ENCODE measurements around the gene SF3A1.

Gene SF3A1

DNA sequence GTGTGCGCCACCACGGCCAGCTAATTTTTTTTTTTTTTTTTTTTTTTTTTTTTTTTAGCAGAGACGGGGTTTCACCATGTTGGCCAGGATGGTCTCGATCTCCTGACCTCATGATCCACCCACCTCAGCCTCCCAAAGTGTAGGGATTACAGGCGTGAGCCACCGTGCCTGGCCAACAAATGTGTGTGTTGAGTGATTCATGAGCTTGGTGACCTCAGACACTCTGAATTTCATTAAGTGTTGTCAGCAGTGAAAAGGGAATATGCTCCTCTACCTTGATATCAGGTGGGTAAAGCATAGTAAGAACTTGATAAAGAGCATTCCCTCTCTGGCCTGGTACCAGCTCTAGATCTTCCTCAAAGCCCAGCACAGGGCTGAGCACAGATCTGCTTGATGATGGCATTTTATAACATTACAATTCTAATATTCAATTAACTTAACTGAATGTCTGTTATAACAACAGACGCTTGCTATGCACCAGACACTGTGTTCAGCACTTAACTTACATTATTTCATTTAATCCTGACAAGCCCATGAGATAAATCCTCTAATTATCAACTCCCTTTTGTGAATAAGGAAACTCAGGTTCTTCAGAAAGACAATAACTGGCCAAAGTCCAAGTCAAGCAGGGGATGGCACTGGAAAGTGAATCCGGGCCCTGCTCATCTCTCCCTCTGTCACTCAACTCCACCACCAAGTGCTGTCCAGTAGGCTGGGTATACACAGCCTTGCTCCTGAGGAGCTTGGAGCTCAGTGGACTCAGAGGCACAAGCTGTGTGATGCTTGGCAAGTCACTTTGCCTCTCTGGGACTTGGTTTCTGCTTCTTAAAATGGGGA is 42.9 kb downstream of the SF3A1 start:
- H3K27ac ChIP-seq (replicated peaks) = no peak overlapping the region
- no peak for DNase-seq (ENCODE audit: low read depth in 1 of 2, low spot score in 1 of 2)

GRCh38 chr22:30312053-30312452 is 44.6 kb downstream of the SF3A1 start:
- no peak for DNase-seq (ENCODE audit: low read depth in 1 of 2, low spot score in 1 of 2)
- TF ChIP-seq, protein P1, sequence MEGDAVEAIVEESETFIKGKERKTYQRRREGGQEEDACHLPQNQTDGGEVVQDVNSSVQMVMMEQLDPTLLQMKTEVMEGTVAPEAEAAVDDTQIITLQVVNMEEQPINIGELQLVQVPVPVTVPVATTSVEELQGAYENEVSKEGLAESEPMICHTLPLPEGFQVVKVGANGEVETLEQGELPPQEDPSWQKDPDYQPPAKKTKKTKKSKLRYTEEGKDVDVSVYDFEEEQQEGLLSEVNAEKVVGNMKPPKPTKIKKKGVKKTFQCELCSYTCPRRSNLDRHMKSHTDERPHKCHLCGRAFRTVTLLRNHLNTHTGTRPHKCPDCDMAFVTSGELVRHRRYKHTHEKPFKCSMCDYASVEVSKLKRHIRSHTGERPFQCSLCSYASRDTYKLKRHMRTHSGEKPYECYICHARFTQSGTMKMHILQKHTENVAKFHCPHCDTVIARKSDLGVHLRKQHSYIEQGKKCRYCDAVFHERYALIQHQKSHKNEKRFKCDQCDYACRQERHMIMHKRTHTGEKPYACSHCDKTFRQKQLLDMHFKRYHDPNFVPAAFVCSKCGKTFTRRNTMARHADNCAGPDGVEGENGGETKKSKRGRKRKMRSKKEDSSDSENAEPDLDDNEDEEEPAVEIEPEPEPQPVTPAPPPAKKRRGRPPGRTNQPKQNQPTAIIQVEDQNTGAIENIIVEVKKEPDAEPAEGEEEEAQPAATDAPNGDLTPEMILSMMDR (IDR thresholded peaks at IDR 0.05; ENCODE audit: insufficient read depth, low read length) = no peak
- TF ChIP-seq POLR2AphosphoS5 (IDR thresholded peaks at IDR 0.05; ENCODE audit: low read depth) (no peak), GABPA (IDR thresholded peaks at IDR 0.05; ENCODE audit: low read depth) (no peak), SPI1 (IDR thresholded peaks at IDR 0.05; ENCODE audit: borderline replicate concordance, low read depth) (no peak)
- TF ChIP-seq, protein P2, sequence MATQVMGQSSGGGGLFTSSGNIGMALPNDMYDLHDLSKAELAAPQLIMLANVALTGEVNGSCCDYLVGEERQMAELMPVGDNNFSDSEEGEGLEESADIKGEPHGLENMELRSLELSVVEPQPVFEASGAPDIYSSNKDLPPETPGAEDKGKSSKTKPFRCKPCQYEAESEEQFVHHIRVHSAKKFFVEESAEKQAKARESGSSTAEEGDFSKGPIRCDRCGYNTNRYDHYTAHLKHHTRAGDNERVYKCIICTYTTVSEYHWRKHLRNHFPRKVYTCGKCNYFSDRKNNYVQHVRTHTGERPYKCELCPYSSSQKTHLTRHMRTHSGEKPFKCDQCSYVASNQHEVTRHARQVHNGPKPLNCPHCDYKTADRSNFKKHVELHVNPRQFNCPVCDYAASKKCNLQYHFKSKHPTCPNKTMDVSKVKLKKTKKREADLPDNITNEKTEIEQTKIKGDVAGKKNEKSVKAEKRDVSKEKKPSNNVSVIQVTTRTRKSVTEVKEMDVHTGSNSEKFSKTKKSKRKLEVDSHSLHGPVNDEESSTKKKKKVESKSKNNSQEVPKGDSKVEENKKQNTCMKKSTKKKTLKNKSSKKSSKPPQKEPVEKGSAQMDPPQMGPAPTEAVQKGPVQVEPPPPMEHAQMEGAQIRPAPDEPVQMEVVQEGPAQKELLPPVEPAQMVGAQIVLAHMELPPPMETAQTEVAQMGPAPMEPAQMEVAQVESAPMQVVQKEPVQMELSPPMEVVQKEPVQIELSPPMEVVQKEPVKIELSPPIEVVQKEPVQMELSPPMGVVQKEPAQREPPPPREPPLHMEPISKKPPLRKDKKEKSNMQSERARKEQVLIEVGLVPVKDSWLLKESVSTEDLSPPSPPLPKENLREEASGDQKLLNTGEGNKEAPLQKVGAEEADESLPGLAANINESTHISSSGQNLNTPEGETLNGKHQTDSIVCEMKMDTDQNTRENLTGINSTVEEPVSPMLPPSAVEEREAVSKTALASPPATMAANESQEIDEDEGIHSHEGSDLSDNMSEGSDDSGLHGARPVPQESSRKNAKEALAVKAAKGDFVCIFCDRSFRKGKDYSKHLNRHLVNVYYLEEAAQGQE (IDR thresholded peaks at IDR 0.05; ENCODE audit: insufficient replicate concordance, low read depth) = no peak
- H3K27ac ChIP-seq (replicated peaks) = no peak overlapping the region
- no peak overlapping the region for H3K4me3 ChIP-seq (replicated peaks; ENCODE audit: insufficient read depth, low read length)
- H3K27me3 ChIP-seq (ENCODE audit: insufficient read depth, poor library complexity, severe bottlenecking) = no peaks in the 10 kb centered on the region

More for the DNA sequence above, 42.9 kb downstream of the SF3A1 start:
- Histone ChIP-seq H3K27me3 (ENCODE audit: insufficient read depth, poor library complexity, severe bottlenecking) (no peaks in the 10 kb centered on the region), H3K4me3 (replicated peaks; ENCODE audit: insufficient read depth, low read length) (no peak overlapping the region)
- TF ChIP-seq, protein P1 (IDR thresholded peaks at IDR 0.05; ENCODE audit: insufficient read depth, low read length) = no peak
- TF ChIP-seq POLR2AphosphoS5 (IDR thresholded peaks at IDR 0.05; ENCODE audit: low read depth) (no peak), SPI1 (IDR thresholded peaks at IDR 0.05; ENCODE audit: borderline replicate concordance, low read depth) (no peak), GABPA (IDR thresholded peaks at IDR 0.05; ENCODE audit: low read depth) (no peak)
- TF ChIP-seq, protein P2 (IDR thresholded peaks at IDR 0.05; ENCODE audit: insufficient replicate concordance, low read depth) = no peak

- no peaks in the 10 kb centered on the region for H3K27me3 ChIP-seq (ENCODE audit: insufficient read depth, poor library complexity, severe bottlenecking)
- TF ChIP-seq, protein P1 (IDR thresholded peaks at IDR 0.05; ENCODE audit: insufficient read depth, low read length) = no peak
- TF ChIP-seq SPI1 (IDR thresholded peaks at IDR 0.05; ENCODE audit: borderline replicate concordance, low read depth) = 0 out of 2 replicates have a peak, but pooled peaks have one; percentile 9
- H3K4me3 ChIP-seq (replicated peaks; ENCODE audit: insufficient read depth, low read length) = no peak overlapping the region
- no peak for DNase-seq (ENCODE audit: low read depth in 1 of 2, low spot score in 1 of 2)
- 0 out of 2 replicates have a peak overlapping the region, but pooled peaks have one; percentile 10 for H3K27ac ChIP-seq (replicated peaks)
These were observed 45.6 kb downstream of the SF3A1 start for GRCh38 chr22:30310881-30311771.

Data from HL-60 (cell line).